Smooth muscle cell (in vitro differentiated cells): ENCODE data around the gene KLHL29. TPM values are rescaled to one million over a fixed set of nuclear protein-coding genes. Genes with fewer than 3 reads are reported as not detected.
"Not testable (repeated sequence)": the region's sequence is repeated elsewhere in the genome, so short reads cannot be mapped to it uniquely, and the experiment has no call there.

Experiments
- DNase-seq: peaks from one replicate; lab custom pipeline; 2025; ENCODE audit not compliant: unreplicated experiment; lab: John Stamatoyannopoulos, UW
- H2AFZ ChIP-seq: fragments of 200-600 bp; sonication (generic); 2 replicates; pipeline ENCODE4 v1.6.0; 2016; ENCODE audit warnings: antibody characterized with exemption, low read depth, mild to moderate bottlenecking
- H3F3A ChIP-seq: fragments of 200-600 bp; sonication (generic); 2 replicates; pipeline ENCODE4 v1.6.0; 2017; ENCODE audit warnings: antibody characterized with exemption, low read depth
- H3K27ac ChIP-seq: fragments of 200-600 bp; sonication (generic); 2 replicates; pipeline ENCODE4 v1.5.1; 2016; ENCODE audit warnings: low read depth, mild to moderate bottlenecking
- H3K27me3 ChIP-seq: fragments of 200-600 bp; sonication (generic); 2 replicates; pipeline ENCODE4 v1.6.1; 2016; ENCODE audit warnings: low read depth, mild to moderate bottlenecking
- H3K36me3 ChIP-seq: fragments of 200-600 bp; sonication (generic); 2 replicates; pipeline ENCODE4 v1.5.1; 2016; ENCODE audit warnings: low read depth
- H3K4me1 ChIP-seq: fragments of 200-600 bp; sonication (generic); 2 replicates; pipeline ENCODE4 v1.5.1; 2016; ENCODE audit warnings: low read depth
- H3K4me2 ChIP-seq: fragments of 200-600 bp; sonication (generic); 2 replicates; pipeline ENCODE4 v1.6.0; 2016; ENCODE audit warnings: mild to moderate bottlenecking
- H3K4me3 ChIP-seq: fragments of 200-600 bp; sonication (generic); 2 replicates; pipeline ENCODE4 v1.5.1; 2016; ENCODE audit warnings: mild to moderate bottlenecking
- H3K79me2 ChIP-seq: fragments of 200-600 bp; sonication (generic); 2 replicates; pipeline ENCODE4 v1.6.0; 2016; ENCODE audit warnings: low read depth, mild to moderate bottlenecking
- H3K9ac ChIP-seq: fragments of 200-600 bp; sonication (generic); 2 replicates; pipeline ENCODE4 v1.6.0; 2016; ENCODE audit warnings: low read depth
- H3K9me3 ChIP-seq: fragments of 200-600 bp; sonication (generic); replicated peaks from 2 replicates; pipeline ENCODE4 v1.5.1; 2016; ENCODE audit warnings: low read depth
- H4K20me1 ChIP-seq: fragments of 200-600 bp; sonication (generic); 2 replicates; pipeline ENCODE4 v1.6.0; 2016; ENCODE audit warnings: low read depth
- CTCF ChIP-seq: fragments of 200-600 bp; sonication (generic); IDR thresholded peaks from 2 replicates; pipeline ENCODE4 v1.5.1; 2017; ENCODE audit warnings: borderline replicate concordance, mild to moderate bottlenecking, antibody characterized with exemption; ENCODE audit not compliant: insufficient read depth, poor library complexity, severe bottlenecking
- WGBS: methylation state at CpG from one replicate; pipeline ENCODE4 v1.1.7; 2016; ENCODE audit warnings: low lambda C conversion rate; 5-methylcytosine and 5-hydroxymethylcytosine counted together
- polyA plus RNA-seq: library from polyadenylated mRNA; unstranded; fragments of >200 nt; fragmentation: Nextera tagmentation; extraction: Ambion mirVana; gene quantifications from 2 replicates; pipeline ENCODE4 v1.2.1, GENCODE V29; 2016
- total RNA-seq: library from RNA; depleted of rRNA; stranded (reverse); fragments of >200 nt; gene quantifications from 2 replicates; pipeline ENCODE4 v1.2.3, GENCODE V29; 2014

The KLHL29 gene
- total and polyA plus RNA-seq, 2 experiments from 2014 or later, result 3.1 to 6.6 TPM

GRCh38 chr2:23721454-23721826 is 336.5 kb downstream of the KLHL29 start:
- WGBS, result 92% methylated on average over 2 of the region's 2 CpGs
- Histone ChIP-seq H2AFZ (no peak overlapping the region), H3K4me2 (no peak overlapping the region), H3K36me3 (peaks cover 13% of the 10 kb centered on the region), H3K4me1 (no peaks in the 10 kb centered on the region), H3F3A (no peaks in the 10 kb centered on the region), H4K20me1 (peaks cover 16% of the 10 kb centered on the region), H3K4me3 (no peak overlapping the region), H3K27ac (no peak overlapping the region), H3K9me3 (peaks cover 9% of the 10 kb centered on the region), H3K9ac (no peak overlapping the region), H3K27me3 (no peaks in the 10 kb centered on the region), H3K79me2 (no peaks in the 10 kb centered on the region)
- TF ChIP-seq CTCF, result no peak
- no peak for DNase-seq

GRCh38 chr2:23722255-23722654 is 337.3 kb downstream of the KLHL29 start:
- TF ChIP-seq CTCF, result no peak
- Histone ChIP-seq H3K4me2 (no peak overlapping the region), H3K79me2 (no peaks in the 10 kb centered on the region), H3K27me3 (no peaks in the 10 kb centered on the region), H2AFZ (no peak overlapping the region), H3K4me1 (no peaks in the 10 kb centered on the region), H3K9ac (no peak overlapping the region), H3K36me3 (peaks cover 13% of the 10 kb centered on the region), H3F3A (no peaks in the 10 kb centered on the region), H4K20me1 (peaks cover 16% of the 10 kb centered on the region), H3K4me3 (no peak overlapping the region), H3K9me3 (peaks cover 9% of the 10 kb centered on the region), H3K27ac (no peak overlapping the region)
- 95% methylated on average over 3 of the region's 3 CpGs for WGBS
- DNase-seq, result no peak

GRCh38 chr2:23723029-23723428 is 338.1 kb downstream of the KLHL29 start:
- 88% methylated on average over 3 of the region's 3 CpGs for WGBS
- Histone ChIP-seq H4K20me1 (peaks cover 10% of the 10 kb centered on the region), H3K36me3 (peaks cover 13% of the 10 kb centered on the region)
- not testable (repeated sequence) for H3K4me3 ChIP-seq, H3K79me2 ChIP-seq, H3K4me2 ChIP-seq, H3F3A ChIP-seq, H3K27ac ChIP-seq, H3K4me1 ChIP-seq, H3K9ac ChIP-seq, H3K27me3 ChIP-seq, H3K9me3 ChIP-seq, DNase-seq, H2AFZ ChIP-seq

- Histone ChIP-seq H2AFZ (no peak overlapping the region), H3K4me2 (no peak overlapping the region), H3K27me3 (no peaks in the 10 kb centered on the region), H3K9ac (no peak overlapping the region), H3K4me3 (no peak overlapping the region), H4K20me1 (no peaks in the 10 kb centered on the region), H3K9me3 (no peaks in the 10 kb centered on the region), H3K36me3 (no peaks in the 10 kb centered on the region), H3K4me1 (no peaks in the 10 kb centered on the region), H3F3A (no peaks in the 10 kb centered on the region), H3K27ac (no peak overlapping the region), H3K79me2 (no peaks in the 10 kb centered on the region)
- no peak for DNase-seq
- WGBS, result 83% methylated on average over 3 of the region's 3 CpGs
- TF ChIP-seq CTCF, result no peak
Observed at GRCh38 chr2:23734416-23734815, 349.4 kb downstream of the KLHL29 start.

DNA sequence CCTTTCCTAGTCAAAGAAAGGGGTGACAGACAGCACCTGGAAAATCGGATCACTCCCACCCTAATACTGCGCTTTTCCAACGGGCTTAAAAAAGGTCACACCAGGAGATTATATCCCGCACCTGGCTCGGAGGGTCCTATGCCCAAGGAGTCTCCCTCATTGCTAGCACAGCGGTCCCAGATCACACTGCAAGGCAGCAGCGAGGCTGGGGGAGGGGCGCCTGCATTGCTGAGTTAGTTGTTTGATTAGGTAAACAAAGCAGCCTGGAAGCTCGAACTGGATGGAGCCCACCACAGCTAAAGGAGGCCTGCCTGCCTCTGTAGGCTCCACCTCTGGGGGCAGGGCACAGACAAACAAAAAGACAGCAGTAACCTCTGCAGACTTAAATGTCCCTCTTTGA is 351.8 kb downstream of the KLHL29 start:
- H4K20me1 ChIP-seq, H2AFZ ChIP-seq, H3F3A ChIP-seq, H3K27me3 ChIP-seq, H3K4me1 ChIP-seq, H3K79me2 ChIP-seq, H3K4me2 ChIP-seq, H3K9me3 ChIP-seq, DNase-seq, H3K4me3 ChIP-seq, H3K36me3 ChIP-seq, H3K27ac ChIP-seq, H3K9ac ChIP-seq: not testable (repeated sequence)
- 95% methylated on average over 9 of the region's 9 CpGs for WGBS
